ENCODE data around the gene CCDC3. TPM values are rescaled to one million over a fixed set of nuclear protein-coding genes. Genes with fewer than 3 reads are reported as not detected.

Gene CCDC3
- total and polyA plus RNA-seq, 4 donors = 2.2 to 12.3 (median 6.6) TPM

DNA sequence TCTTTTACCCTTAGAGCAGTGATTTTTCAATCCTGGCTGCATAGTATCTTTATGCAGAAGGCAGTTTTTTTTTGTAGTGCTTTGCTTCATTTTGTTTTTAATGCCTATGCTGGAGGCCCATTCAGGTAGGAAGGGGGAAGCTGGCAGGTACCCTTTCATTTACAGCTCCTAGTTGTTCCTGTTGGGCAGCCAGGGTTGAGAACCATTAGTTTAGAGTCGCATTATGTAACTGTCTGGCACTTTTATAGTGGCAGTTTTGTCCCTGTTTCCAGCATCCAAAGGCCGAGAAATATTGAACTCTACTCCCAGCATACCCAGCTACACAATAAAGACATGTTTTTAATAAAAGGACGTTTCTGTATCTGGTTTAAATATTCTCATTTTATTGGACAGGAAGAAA is 110.6 kb downstream of the CCDC3 start:
- Histone ChIP-seq H3K27ac (ENCODE audit: low read depth in 1 of 2, low read length in 2 of 2) (no peak overlapping the region), H3K9me3 (ENCODE audit: control insufficient read depth in 4 of 4, low read length in 3 of 4) (no peaks in the 10 kb centered on the region), H3K4me3 (ENCODE audit: low read depth in 1 of 3, low read length in 3 of 3) (no peak overlapping the region), H3K4me1 (ENCODE audit: control insufficient read depth in 4 of 4, insufficient read depth in 4 of 4, low read length in 3 of 4) (no peaks in the 10 kb centered on the region), H3K27me3 (ENCODE audit: control insufficient read depth in 4 of 4, insufficient read depth in 4 of 4, low read length in 3 of 4) (no peaks in the 10 kb centered on the region), H3K9ac (ENCODE audit: low read depth in 1 of 2, low read length in 2 of 2) (no peak overlapping the region), H3K36me3 (ENCODE audit: control insufficient read depth in 4 of 4, insufficient read depth in 3 of 4, low read depth in 1 of 4, low read length in 3 of 4) (no peaks in the 10 kb centered on the region)
- 32% methylated on average over 3 of the region's 3 CpGs for WGBS
- no peak for DNase-seq (ENCODE audit: low spot score)
- TF ChIP-seq, protein P1, sequence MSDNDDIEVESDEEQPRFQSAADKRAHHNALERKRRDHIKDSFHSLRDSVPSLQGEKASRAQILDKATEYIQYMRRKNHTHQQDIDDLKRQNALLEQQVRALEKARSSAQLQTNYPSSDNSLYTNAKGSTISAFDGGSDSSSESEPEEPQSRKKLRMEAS (IDR thresholded peaks at IDR 0.05) = no peak
- TF ChIP-seq JUND (IDR thresholded peaks at IDR 0.05) = no peak
- TF ChIP-seq HNF4A (conservative IDR thresholded peaks at IDR 0.05) = no peak
- no peak for TF ChIP-seq FOXA2 (IDR thresholded peaks at IDR 0.05)
- no peak for TF ChIP-seq TAF1 (conservative IDR thresholded peaks at IDR 0.05)
- no peak for TF ChIP-seq EGR1 (IDR thresholded peaks at IDR 0.05; ENCODE audit: low read depth in 2 of 2)
- no peak for TF ChIP-seq ATF3 (IDR thresholded peaks at IDR 0.05)
- TF ChIP-seq REST (IDR thresholded peaks at IDR 0.05) = no peak
- no peak for TF ChIP-seq HNF4G (IDR thresholded peaks at IDR 0.05)
- no peak for TF ChIP-seq FOXA1 (IDR thresholded peaks at IDR 0.05)

GRCh38 chr10:12888470-12888869 is 113.0 kb downstream of the CCDC3 start:
- H3K4me3 ChIP-seq (ENCODE audit: low read depth in 1 of 3, low read length in 3 of 3) = no peak overlapping the region
- TF ChIP-seq RXRA (IDR thresholded peaks at IDR 0.05) (peak in 1 of 2 donors; percentile 6), FOXA2 (IDR thresholded peaks at IDR 0.05) (no peak), YY1 (IDR thresholded peaks at IDR 0.05) (no peak), HNF4A (conservative IDR thresholded peaks at IDR 0.05) (peak in 1 of 2 donors; percentile 18), GABPA (IDR thresholded peaks at IDR 0.05 in 1 of 2, conservative IDR thresholded peaks at IDR 0.05 in 1 of 2) (no peak)
- H3K9ac ChIP-seq (ENCODE audit: low read depth in 1 of 2, low read length in 2 of 2) = no peak overlapping the region
- H3K4me1 ChIP-seq (ENCODE audit: control insufficient read depth in 4 of 4, insufficient read depth in 4 of 4, low read length in 3 of 4) = no peaks in the 10 kb centered on the region
- DNase-seq (ENCODE audit: low spot score) = no peak
- no peaks in the 10 kb centered on the region for H3K27me3 ChIP-seq (ENCODE audit: control insufficient read depth in 4 of 4, insufficient read depth in 4 of 4, low read length in 3 of 4)
- H3K36me3 ChIP-seq (ENCODE audit: control insufficient read depth in 4 of 4, insufficient read depth in 3 of 4, low read depth in 1 of 4, low read length in 3 of 4) = no peaks in the 10 kb centered on the region
- WGBS = 35% methylated on average over 2 of the region's 2 CpGs
- no peak overlapping the region for H3K27ac ChIP-seq (ENCODE audit: low read depth in 1 of 2, low read length in 2 of 2)
- H3K9me3 ChIP-seq (ENCODE audit: control insufficient read depth in 4 of 4, low read length in 3 of 4) = no peaks in the 10 kb centered on the region

- Histone ChIP-seq H3K4me3 (ENCODE audit: low read depth in 1 of 3, low read length in 3 of 3) (no peak overlapping the region), H3K27me3 (ENCODE audit: control insufficient read depth in 4 of 4, insufficient read depth in 4 of 4, low read length in 3 of 4) (no peaks in the 10 kb centered on the region), H3K9me3 (ENCODE audit: control insufficient read depth in 4 of 4, low read length in 3 of 4) (no peaks in the 10 kb centered on the region), H3K9ac (ENCODE audit: low read depth in 1 of 2, low read length in 2 of 2) (no peak overlapping the region), H3K27ac (ENCODE audit: low read depth in 1 of 2, low read length in 2 of 2) (no peak overlapping the region), H3K36me3 (ENCODE audit: control insufficient read depth in 4 of 4, insufficient read depth in 3 of 4, low read depth in 1 of 4, low read length in 3 of 4) (no peaks in the 10 kb centered on the region), H3K4me1 (ENCODE audit: control insufficient read depth in 4 of 4, insufficient read depth in 4 of 4, low read length in 3 of 4) (no peaks in the 10 kb centered on the region)
- DNase-seq (ENCODE audit: low spot score) = no peak
- 82% methylated on average over 3 of the region's 3 CpGs for WGBS
- TF ChIP-seq REST (IDR thresholded peaks at IDR 0.05) (no peak), RAD21 (IDR thresholded peaks at IDR 0.05) (no peak), ATF3 (IDR thresholded peaks at IDR 0.05) (no peak), SP1 (IDR thresholded peaks at IDR 0.05) (no peak), HNF4A (conservative IDR thresholded peaks at IDR 0.05) (no peak), GABPA (IDR thresholded peaks at IDR 0.05 in 1 of 2, conservative IDR thresholded peaks at IDR 0.05 in 1 of 2) (no peak), NR2F2 (IDR thresholded peaks at IDR 0.05) (no peak), YY1 (IDR thresholded peaks at IDR 0.05) (no peak)
- TF ChIP-seq, protein P1 (IDR thresholded peaks at IDR 0.05) = no peak
Observed at GRCh38 chr10:12887780-12888179, 113.7 kb downstream of the CCDC3 start.

All from liver (tissue), 9 donors.